HEK293 (cell line): ENCODE results near the gene MED29.

Source experiments
- CTCF ChIP-seq: fragments of 450-650 bp; formaldehyde crosslinking; IDR thresholded peaks from 2 replicates; pipeline ENCODE4 v1.5.1; 2016; ENCODE audit warnings: missing biosample characterization, missing genetic modification characterization
- RBAK ChIP-seq: fragments of 450-650 bp; formaldehyde crosslinking; IDR thresholded peaks from 2 replicates; pipeline ENCODE4 v1.5.1; 2016; ENCODE audit warnings: missing biosample characterization, missing genetic modification characterization

- TF ChIP-seq CTCF (tag by site-specific recombination) (no peak), RBAK (tag by site-specific recombination) (no peak)
Observed at GRCh38 chr19:39375929-39376328, 15.2 kb upstream of the MED29 start.
